Transverse colon (tissue), 4 donors: ENCODE results near the gene FUS. TPM values are rescaled to one million over a fixed set of nuclear protein-coding genes. Genes with fewer than 3 reads are reported as not detected.

Source experiments
- DNase-seq: peaks from one replicate; pipeline ENCODE4 v3.0.0-alpha.2; 2019
- H3K27ac ChIP-seq, 4 donors: fragments of 200-600 bp; sonication (generic); 2 replicates each; pipeline ENCODE4 v1.5.1; 2016 to 2018; ENCODE audit warnings: inconsistent platforms in 4 of 4
- H3K27me3 ChIP-seq: fragments of 200-600 bp; sonication (generic); 2 replicates; pipeline ENCODE4 v1.5.1; 2017; ENCODE audit warnings: inconsistent platforms
- H3K36me3 ChIP-seq, 4 donors: fragments of 200-600 bp; sonication (generic); 2 replicates each; pipeline ENCODE4 v1.5.1; 2017 to 2019; ENCODE audit warnings: inconsistent platforms in 4 of 4
- H3K4me1 ChIP-seq, 4 donors: fragments of 200-600 bp; sonication (generic); 2 replicates each; pipeline ENCODE4 v1.5.1; 2017 to 2020; ENCODE audit warnings: inconsistent platforms in 4 of 4
- H3K4me3 ChIP-seq, 4 donors: fragments of 200-600 bp; sonication (generic); 1 replicate in 1 of 4; 2 replicates in 3 of 4; pipeline versions ENCODE4 v1.5.1 to v1.6.1; 2017 to 2019; ENCODE audit warnings: inconsistent platforms in 4 of 4
- H3K9me3 ChIP-seq, 2 donors: fragments of 200-600 bp; sonication (generic); 2 replicates each; pipeline ENCODE4 v1.5.1; 2017 to 2019; ENCODE audit warnings: inconsistent platforms in 2 of 2
- CTCF ChIP-seq, 5 experiments: fragments of 200-600 bp in 3 of 5; fragments of 450-650 bp in 2 of 5; sonication (generic) in 3 of 5; IDR thresholded peaks; 1 replicate in 2 of 5; 2 replicates in 3 of 5; pipeline ENCODE4 v1.5.1; 2016 to 2017; ENCODE audit warnings: antibody characterized with exemption in 5 of 5, inconsistent platforms in 3 of 5, mild to moderate bottlenecking in 2 of 5, moderate library complexity in 1 of 5
- EP300 ChIP-seq: sonication (generic); formaldehyde crosslinking; IDR thresholded peaks from one replicate; pipeline ENCODE4 v1.6.1; 2017; ENCODE audit warnings: antibody characterized with exemption, low read depth
- POLR2A ChIP-seq: fragments of 450-650 bp; IDR thresholded peaks from one replicate; pipeline ENCODE4 v1.6.1; 2016; ENCODE audit warnings: antibody characterized with exemption, mild to moderate bottlenecking, moderate library complexity
- POLR2AphosphoS5 ChIP-seq, 3 donors: sonication (generic); formaldehyde crosslinking; IDR thresholded peaks; one replicate each; pipeline ENCODE4 v1.6.1; 2016; ENCODE audit warnings: antibody characterized with exemption in 3 of 3
- WGBS, 2 donors: methylation state at CpG; one replicate each; pipeline ENCODE4 v1.1.5; 2018; ENCODE audit warnings: low coverage in 1 of 2; 5-methylcytosine and 5-hydroxymethylcytosine counted together
- in situ Hi-C, 4 donors: fragments of 200-750 bp; cut with MboI; loops; one replicate each; pipeline versions ENCODE4 v1.15.0 to v1.15.1; 2017; ENCODE audit warnings: low sequenced_read_pairs in 3 of 4, low pct_ligation_motif_present in 1 of 4, low pct_unique_long_range_greater_than_20kb in 1 of 4
- intact Hi-C: fragments of 100-400 bp; cut with DNase I; formaldehyde crosslinking; loops from one replicate; pipeline ENCODE4 v1.15.1; 2023; ENCODE audit warnings: low total_unique reads
- total RNA-seq, 4 donors: library from RNA; depleted of rRNA; stranded (reverse); fragments of >200 nt; gene quantifications; one replicate each; pipeline ENCODE4 v1.1.0, GENCODE V29; 2016

FUS gene
- total RNA-seq, 4 donors from 2014 or later = 43.6 to 116 (median 59.0) TPM

GRCh38 chr16:31141489-31142108 is 38.3 kb upstream of the FUS start:
- Histone ChIP-seq H3K27ac (peak overlapping the region; percentile 81 to 90 (median 88)), H3K27me3 (no peaks in the 10 kb centered on the region), H3K4me1 (peaks cover 9 to 44% (median 30%) of the 10 kb centered on the region in 4 donors), H3K9me3 (no peaks in the 10 kb centered on the region), H3K4me3 (peak overlapping the region in 2 of 4 donors; percentile 16 to 42), H3K36me3 (no peaks in the 10 kb centered on the region)
- WGBS, 2 donors = 27% methylated on average over 10 of the region's 10 CpGs; no CpG with 5 or more reads in 1 of the 2 donors
- intact Hi-C loops (loop anchor here (5.0 kb wide), 1 partner anchor 154 kb away; the partner anchor contains the start of gene HSD3B7), in situ Hi-C loops (no loop called here)
- TF ChIP-seq POLR2A (no peak), EP300 (no peak), CTCF (IDR thresholded peaks at IDR 0.05) (no peak), POLR2AphosphoS5 (IDR thresholded peaks at IDR 0.05) (peak in 1 of 3 donors; percentile 35)
- no peak for DNase-seq

DNA sequence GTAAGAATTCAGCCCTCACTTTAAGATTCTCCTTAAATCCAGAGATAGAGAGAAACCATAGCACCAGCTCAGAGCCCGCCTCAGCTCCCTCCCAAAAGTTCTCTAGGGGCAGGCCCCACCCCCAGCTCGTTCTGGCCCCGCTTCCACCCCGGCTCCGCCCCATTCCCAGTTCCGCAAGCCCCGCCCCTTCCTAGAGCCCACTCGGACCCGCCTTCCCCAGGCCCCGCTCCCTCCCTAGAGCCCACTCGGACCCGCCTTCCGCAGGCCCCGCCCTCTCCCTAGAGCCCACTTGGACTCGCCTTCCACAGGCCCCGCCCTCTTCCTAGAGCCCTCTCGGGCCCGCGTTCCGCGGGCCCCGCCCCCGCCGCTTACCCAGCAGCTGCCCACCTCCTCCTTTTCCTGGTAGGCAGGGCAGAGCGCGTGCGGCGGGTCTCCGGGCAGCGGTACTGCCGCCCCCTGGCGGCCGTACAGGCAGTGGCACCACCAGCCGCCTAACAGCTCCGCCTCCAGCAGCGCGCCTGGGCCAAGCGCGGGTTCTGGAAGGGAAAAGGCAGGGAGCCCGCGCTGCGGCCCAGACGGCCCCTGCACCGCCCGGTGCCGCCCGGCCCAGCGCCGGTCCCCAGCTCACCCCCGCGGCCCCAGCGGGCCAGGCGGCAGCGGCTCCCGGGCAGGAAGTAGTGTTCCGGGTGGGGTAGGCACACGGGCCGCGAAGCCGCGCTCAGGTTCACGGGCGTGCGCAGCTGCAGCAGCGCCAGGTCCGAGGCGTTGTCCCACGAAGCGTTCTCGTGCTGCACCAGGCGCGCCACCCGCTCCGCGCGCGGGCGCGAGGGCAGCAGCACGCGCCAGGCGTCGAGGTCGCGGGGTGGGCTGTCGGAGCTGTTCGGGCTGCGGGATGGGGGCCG is 37.6 kb upstream of the FUS start:
- peaks cover 5% of the 10 kb centered on the region for H3K27me3 ChIP-seq
- 2% methylated on average over 85 of the region's 89 CpGs; no CpG with 5 or more reads in 1 of the 2 donors for WGBS, 2 donors
- peak; percentile 99 for DNase-seq
- H3K4me3 ChIP-seq = peak overlapping the region in 3 of 4 donors; percentile 42 to 49 (median 45)
- peaks cover 9 to 44% (median 30%) of the 10 kb centered on the region in 4 donors for H3K4me1 ChIP-seq
- intact Hi-C loops = loop anchor here (5.0 kb wide), 1 partner anchor 155 kb away; the partner anchor contains the start of gene HSD3B7
- peak overlapping the region; percentile 81 to 90 (median 88) for H3K27ac ChIP-seq
- no peaks in the 10 kb centered on the region for H3K36me3 ChIP-seq
- H3K9me3 ChIP-seq = no peaks in the 10 kb centered on the region
- peak; percentile 81 to 99 (median 97) for TF ChIP-seq CTCF (IDR thresholded peaks at IDR 0.05)
- TF ChIP-seq POLR2A = peak; percentile 46
- TF ChIP-seq EP300 = peak; percentile 49
- TF ChIP-seq POLR2AphosphoS5 (IDR thresholded peaks at IDR 0.05) = peak; percentile 27 to 56 (median 31)
- in situ Hi-C loops = no loop called here

- no peak for DNase-seq
- in situ Hi-C loops (no loop called here), intact Hi-C loops (loop anchor here (5.0 kb wide), 1 partner anchor 156 kb away; the partner anchor contains the start of gene HSD3B7)
- H3K27ac ChIP-seq = peak overlapping the region; percentile 81 to 90 (median 88)
- WGBS, 2 donors = 61% methylated on average over 21 of the region's 22 CpGs; no CpG with 5 or more reads in 1 of the 2 donors
- peaks cover 13% of the 10 kb centered on the region for H3K27me3 ChIP-seq
- peak overlapping the region in 3 of 4 donors; percentile 42 to 49 (median 45) for H3K4me3 ChIP-seq
- no peaks in the 10 kb centered on the region for H3K36me3 ChIP-seq
- no peak for TF ChIP-seq CTCF (IDR thresholded peaks at IDR 0.05)
- no peak for TF ChIP-seq POLR2AphosphoS5 (IDR thresholded peaks at IDR 0.05)
- TF ChIP-seq POLR2A = no peak
- no peak for TF ChIP-seq EP300
- H3K9me3 ChIP-seq = no peaks in the 10 kb centered on the region
- H3K4me1 ChIP-seq = peaks cover 9 to 39% (median 30%) of the 10 kb centered on the region in 4 donors
Measured at GRCh38 chr16:31143011-31143693, 36.8 kb upstream of the FUS start.
